GM12873 (cell line): Measurements from ENCODE around the gene UQCR10.

Experiments used
- CTCF ChIP-seq: IDR thresholded peaks from 2 replicates; pipeline ENCODE4 v1.5.1; 2012; ENCODE audit warnings: low read depth, mild to moderate bottlenecking, moderate library complexity, low read length, control low read depth; ENCODE audit not compliant: insufficient read depth; ENCODE audit errors: missing control alignments

UQCR10 gene

DNA sequence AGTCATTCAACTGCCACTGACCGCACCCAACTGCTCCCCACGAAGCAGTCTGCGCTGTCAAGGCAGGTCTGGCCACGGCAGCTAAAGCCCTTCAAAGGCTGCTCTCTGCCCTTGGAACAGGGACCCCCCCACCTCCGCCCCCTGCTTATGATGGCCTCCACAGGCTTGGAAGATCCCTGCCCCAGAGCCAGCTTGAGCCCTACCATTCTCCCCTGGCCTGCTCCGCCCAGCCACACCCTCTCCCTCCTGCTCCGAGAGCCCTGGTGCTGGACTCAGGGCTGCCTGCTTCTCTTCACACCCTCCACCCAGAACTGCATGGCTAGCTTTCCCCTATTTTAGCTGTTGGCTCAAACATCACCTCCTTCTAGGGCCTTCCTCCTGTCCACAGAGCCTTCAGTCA is 19.3 kb upstream of the UQCR10 start:
- no peak for TF ChIP-seq CTCF

DNA sequence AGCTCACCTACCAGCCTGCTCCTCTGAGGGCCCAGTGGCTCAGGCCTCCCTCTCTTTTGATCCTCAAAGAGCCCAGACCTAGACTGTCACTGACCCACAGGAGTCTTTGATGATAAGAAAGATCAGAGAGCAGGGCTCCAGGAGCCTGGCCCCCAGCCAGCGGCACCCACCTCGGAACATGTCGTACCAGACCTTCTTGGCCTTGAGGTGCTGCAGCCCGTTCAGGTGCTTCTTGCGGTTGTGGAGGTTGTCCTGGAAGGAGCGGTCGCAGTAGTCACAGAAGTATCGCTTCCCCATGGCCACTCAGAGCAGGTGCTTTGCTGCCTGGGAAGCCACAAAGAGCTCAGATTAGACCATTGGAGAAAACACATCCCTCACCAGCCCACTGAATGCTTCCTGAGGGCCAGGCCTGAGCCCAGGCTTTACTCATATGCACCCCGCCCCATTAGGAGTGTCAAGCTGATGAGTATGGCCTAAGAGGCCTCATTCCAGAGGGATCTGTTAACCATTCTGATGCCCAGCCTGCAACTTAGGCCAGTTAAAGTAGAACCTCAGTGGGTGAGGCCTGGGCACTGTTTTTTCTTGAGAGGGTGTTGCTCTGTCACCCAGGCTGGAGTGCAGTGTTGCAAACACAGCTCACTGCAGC is 18.8 kb upstream of the UQCR10 start:
- no peak for TF ChIP-seq CTCF

- TF ChIP-seq CTCF, result no peak
Measured at GRCh38 chr22:29750029-29750428, 17.1 kb upstream of the UQCR10 start.

DNA sequence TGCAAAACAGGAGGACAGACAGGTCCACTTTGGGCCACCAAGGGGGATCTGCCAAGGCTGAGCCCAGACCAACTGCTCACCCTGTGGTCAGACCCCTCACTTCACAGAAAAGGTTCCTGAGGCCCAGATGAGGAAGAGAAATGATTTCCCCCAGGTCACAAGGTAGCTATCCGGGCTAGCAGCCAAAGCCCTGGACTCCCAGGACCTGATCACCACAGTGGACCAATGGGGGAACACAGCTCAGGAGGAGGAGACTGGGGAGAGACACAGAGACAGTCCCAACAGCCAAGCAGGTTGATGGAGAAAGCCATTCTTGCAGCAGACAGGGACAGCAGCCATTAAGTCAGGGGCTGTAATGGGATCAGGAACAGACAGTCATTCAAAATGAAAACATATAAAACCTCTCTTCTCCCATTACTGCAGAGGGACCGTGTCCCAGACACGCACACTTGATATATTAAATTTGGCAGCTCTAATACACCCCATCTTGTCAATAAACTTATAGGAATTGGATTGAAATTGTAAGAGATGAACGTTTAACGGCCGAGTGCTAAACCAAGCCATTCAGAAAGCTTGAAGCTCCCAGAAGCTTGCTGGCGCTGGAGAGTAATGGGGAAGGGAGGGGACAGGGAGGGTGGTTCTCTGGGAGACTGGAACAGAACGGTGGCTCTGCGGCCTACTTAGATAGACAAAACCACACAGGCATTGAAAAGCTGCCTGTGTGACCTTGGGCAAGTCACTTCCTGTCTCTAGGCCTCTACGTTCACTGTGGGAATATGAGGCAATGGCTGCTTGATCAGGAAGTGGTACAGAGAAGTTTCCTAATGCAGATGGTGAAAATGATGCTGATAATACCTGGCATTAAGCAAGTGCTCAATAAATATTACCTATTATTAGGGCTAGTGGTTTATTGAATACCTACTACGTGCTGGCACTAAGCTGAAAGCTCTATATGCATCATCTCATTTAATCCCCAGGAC is 16.3 kb upstream of the UQCR10 start:
- no peak for TF ChIP-seq CTCF

GRCh38 chr22:29751669-29752068 is 15.5 kb upstream of the UQCR10 start:
- TF ChIP-seq CTCF, result no peak

GRCh38 chr22:29753808-29754657 is 13.1 kb upstream of the UQCR10 start:
- TF ChIP-seq CTCF, result no peak
